Kidney tubule cell (primary cell): ENCODE results near the gene AHCYL2.
A peak's percentile ranks its signal among the peaks of the same experiment; 100 is the strongest.
"Not testable (repeated sequence)": the region's sequence is repeated elsewhere in the genome, so short reads cannot be mapped to it uniquely, and the experiment has no call there.

Experiments used
- DNase-seq: peaks from one replicate; pipeline ENCODE4 v3.0.0-alpha.2; 2018; ENCODE audit warnings: low spot score

AHCYL2 gene

GRCh38 chr7:129456421-129456820, 231.6 kb downstream of the AHCYL2 start:
- DNase-seq = no peak

GRCh38 chr7:129457101-129457500, 232.3 kb downstream of the AHCYL2 start:
- DNase-seq = no peak

GRCh38 chr7:129458171-129458570, 233.3 kb downstream of the AHCYL2 start:
- no peak for DNase-seq

- DNase-seq = no peak
Measured at GRCh38 chr7:129461809-129462208, 237.0 kb downstream of the AHCYL2 start.

- DNase-seq = no peak
Measured at GRCh38 chr7:129462420-129462819, 237.6 kb downstream of the AHCYL2 start.

- no peak for DNase-seq
Measured at GRCh38 chr7:129464194-129464593, 239.4 kb downstream of the AHCYL2 start.

- DNase-seq = no peak
Measured at GRCh38 chr7:129465080-129465479, 240.2 kb downstream of the AHCYL2 start.

GRCh38 chr7:129466796-129467195, 242.0 kb downstream of the AHCYL2 start:
- no peak for DNase-seq

GRCh38 chr7:129468087-129468486, 243.3 kb downstream of the AHCYL2 start:
- peak; percentile 50 for DNase-seq

GRCh38 chr7:129468547-129468946, 243.7 kb downstream of the AHCYL2 start:
- no peak for DNase-seq

GRCh38 chr7:129469930-129470329, 245.1 kb downstream of the AHCYL2 start:
- no peak for DNase-seq

- no peak for DNase-seq
Measured at GRCh38 chr7:129470411-129470810, 245.6 kb downstream of the AHCYL2 start.

GRCh38 chr7:129471402-129471827, 246.6 kb downstream of the AHCYL2 start:
- peak; percentile 75 for DNase-seq

GRCh38 chr7:129475931-129476330, 251.1 kb downstream of the AHCYL2 start:
- not testable (repeated sequence) for DNase-seq

GRCh38 chr7:129476398-129476797, 251.6 kb downstream of the AHCYL2 start:
- not testable (repeated sequence) for DNase-seq
